GM23248 (cell line): ENCODE data around the gene GFM1.

ENCODE experiments used
- EZH2 ChIP-seq: fragments of 200-600 bp; sonication (generic); IDR thresholded peaks from 2 replicates; pipeline ENCODE4 v1.6.1; 2018; ENCODE audit warnings: antibody characterized with exemption, mild to moderate bottlenecking; ENCODE audit not compliant: insufficient read depth, poor library complexity, severe bottlenecking
- EZH2phosphoT487 ChIP-seq: fragments of 200-600 bp; sonication (generic); IDR thresholded peaks from 2 replicates; pipeline ENCODE4 v1.6.1; 2018; ENCODE audit warnings: antibody characterized with exemption, moderate library complexity, mild to moderate bottlenecking, low read depth; ENCODE audit not compliant: insufficient read depth

- no peak for TF ChIP-seq EZH2
- no peak for TF ChIP-seq EZH2phosphoT487
Observed at GRCh38 chr3:158644345-158644908, at the start of gene GFM1.
